NCI-H1436 treated with DMSO at 0.1 percent for 48 hours (cell line): ENCODE data around the gene CACNA2D3.
A peak's percentile ranks its signal among the peaks of the same experiment; 100 is the strongest.

ENCODE experiments used
- DNase-seq: peaks from one replicate; lab custom pipeline; 2025; lab: John Stamatoyannopoulos, UW

The CACNA2D3 gene

GRCh38 chr3:54341811-54342210, 219.5 kb downstream of the CACNA2D3 start:
- no peak for DNase-seq

- DNase-seq, result no peak
These were observed 220.3 kb downstream of the CACNA2D3 start for GRCh38 chr3:54342676-54343075.

GRCh38 chr3:54343495-54343894, 221.1 kb downstream of the CACNA2D3 start:
- no peak for DNase-seq

GRCh38 chr3:54344601-54345231, 222.4 kb downstream of the CACNA2D3 start:
- DNase-seq, result no peak

GRCh38 chr3:54345847-54346375, 223.6 kb downstream of the CACNA2D3 start:
- DNase-seq, result no peak

GRCh38 chr3:54347060-54347459, 224.7 kb downstream of the CACNA2D3 start:
- DNase-seq, result no peak

- no peak for DNase-seq
These were observed 225.6 kb downstream of the CACNA2D3 start for GRCh38 chr3:54347933-54348332.

GRCh38 chr3:54349231-54349652, 226.9 kb downstream of the CACNA2D3 start:
- no peak for DNase-seq

- DNase-seq, result no peak
These were observed 227.3 kb downstream of the CACNA2D3 start for GRCh38 chr3:54349691-54350090.

GRCh38 chr3:54353546-54353945, 231.2 kb downstream of the CACNA2D3 start:
- DNase-seq, result no peak

- DNase-seq, result no peak
These were observed 231.6 kb downstream of the CACNA2D3 start for GRCh38 chr3:54353946-54354345.

- no peak for DNase-seq
These were observed 233.4 kb downstream of the CACNA2D3 start for GRCh38 chr3:54355800-54356199.

GRCh38 chr3:54356261-54357045, 234.1 kb downstream of the CACNA2D3 start:
- DNase-seq, result no peak

- no peak for DNase-seq
These were observed 234.9 kb downstream of the CACNA2D3 start for GRCh38 chr3:54357301-54357700.

GRCh38 chr3:54358316-54358715, 236.0 kb downstream of the CACNA2D3 start:
- no peak for DNase-seq

- no peak for DNase-seq
These were observed 236.8 kb downstream of the CACNA2D3 start for GRCh38 chr3:54358969-54359694.

GRCh38 chr3:54360320-54360719, 238.0 kb downstream of the CACNA2D3 start:
- DNase-seq, result no peak

GRCh38 chr3:54361746-54362283, 239.5 kb downstream of the CACNA2D3 start:
- DNase-seq, result no peak

GRCh38 chr3:54366007-54366750, 243.8 kb downstream of the CACNA2D3 start:
- DNase-seq, result no peak

GRCh38 chr3:54366839-54367238, 244.5 kb downstream of the CACNA2D3 start:
- peak; percentile 47 for DNase-seq

GRCh38 chr3:54372232-54372631, 249.9 kb downstream of the CACNA2D3 start:
- no peak for DNase-seq
